GM20000 (cell line): Measurements from ENCODE around the gene CDKAL1.

Source experiments
- DNase-seq: peaks from one replicate; pipeline ENCODE4 v3.0.0; 2012; ENCODE audit warnings: low spot score
- TF ChIP-seq, protein P1 (sequence below): IDR thresholded peaks from 2 replicates; pipeline ENCODE4 v1.5.1; 2012; ENCODE audit warnings: mild to moderate bottlenecking, control low read depth; ENCODE audit errors: extremely low read depth, missing control alignments

CDKAL1 gene

DNA sequence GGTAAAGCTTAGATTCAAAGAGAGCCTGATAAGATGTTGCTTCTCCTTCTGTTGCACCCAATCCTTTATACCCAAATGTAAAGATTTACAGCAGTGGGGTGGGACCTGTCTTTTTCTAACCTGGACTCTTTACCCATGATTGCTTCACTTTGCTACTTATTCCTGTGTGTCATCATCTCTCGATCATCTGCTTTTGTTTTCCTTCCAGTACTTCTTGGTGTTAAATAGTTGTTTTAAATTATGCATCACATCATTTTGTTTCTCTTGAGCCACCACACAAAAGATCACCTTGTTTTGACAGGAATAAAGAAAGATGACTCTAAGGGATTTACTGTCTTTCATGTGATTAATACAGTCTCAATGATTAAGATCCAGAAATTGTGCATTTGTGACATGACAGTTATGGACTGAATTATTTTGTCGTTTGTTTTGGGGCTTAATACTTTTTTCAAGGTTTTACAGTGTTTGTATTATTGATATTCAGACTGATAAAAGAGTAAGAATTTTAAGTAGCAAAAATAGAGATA lies 123.1 kb downstream of the CDKAL1 start:
- DNase-seq: no peak
- TF ChIP-seq, protein P1, sequence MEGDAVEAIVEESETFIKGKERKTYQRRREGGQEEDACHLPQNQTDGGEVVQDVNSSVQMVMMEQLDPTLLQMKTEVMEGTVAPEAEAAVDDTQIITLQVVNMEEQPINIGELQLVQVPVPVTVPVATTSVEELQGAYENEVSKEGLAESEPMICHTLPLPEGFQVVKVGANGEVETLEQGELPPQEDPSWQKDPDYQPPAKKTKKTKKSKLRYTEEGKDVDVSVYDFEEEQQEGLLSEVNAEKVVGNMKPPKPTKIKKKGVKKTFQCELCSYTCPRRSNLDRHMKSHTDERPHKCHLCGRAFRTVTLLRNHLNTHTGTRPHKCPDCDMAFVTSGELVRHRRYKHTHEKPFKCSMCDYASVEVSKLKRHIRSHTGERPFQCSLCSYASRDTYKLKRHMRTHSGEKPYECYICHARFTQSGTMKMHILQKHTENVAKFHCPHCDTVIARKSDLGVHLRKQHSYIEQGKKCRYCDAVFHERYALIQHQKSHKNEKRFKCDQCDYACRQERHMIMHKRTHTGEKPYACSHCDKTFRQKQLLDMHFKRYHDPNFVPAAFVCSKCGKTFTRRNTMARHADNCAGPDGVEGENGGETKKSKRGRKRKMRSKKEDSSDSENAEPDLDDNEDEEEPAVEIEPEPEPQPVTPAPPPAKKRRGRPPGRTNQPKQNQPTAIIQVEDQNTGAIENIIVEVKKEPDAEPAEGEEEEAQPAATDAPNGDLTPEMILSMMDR: no peak

DNA sequence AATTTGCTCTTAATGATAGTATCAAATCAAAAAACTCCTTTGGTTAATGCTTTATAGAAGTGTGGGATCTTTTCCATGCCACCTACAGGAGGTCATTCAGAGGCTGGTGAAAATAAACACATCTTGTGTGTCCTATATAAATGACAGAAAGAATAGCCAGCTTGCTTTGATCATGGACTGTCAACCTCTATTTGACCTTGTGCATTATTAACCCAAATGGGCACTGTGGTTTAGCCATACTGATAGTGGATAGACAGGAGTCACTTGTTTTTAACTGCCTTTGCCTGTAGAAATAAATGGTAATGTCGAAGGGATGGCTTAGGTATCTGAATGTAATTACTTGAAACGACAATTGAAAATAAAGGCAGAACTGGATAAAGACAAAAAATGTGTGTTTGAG lies 123.8 kb downstream of the CDKAL1 start:
- DNase-seq: no peak
- TF ChIP-seq, protein P1: no peak

DNA sequence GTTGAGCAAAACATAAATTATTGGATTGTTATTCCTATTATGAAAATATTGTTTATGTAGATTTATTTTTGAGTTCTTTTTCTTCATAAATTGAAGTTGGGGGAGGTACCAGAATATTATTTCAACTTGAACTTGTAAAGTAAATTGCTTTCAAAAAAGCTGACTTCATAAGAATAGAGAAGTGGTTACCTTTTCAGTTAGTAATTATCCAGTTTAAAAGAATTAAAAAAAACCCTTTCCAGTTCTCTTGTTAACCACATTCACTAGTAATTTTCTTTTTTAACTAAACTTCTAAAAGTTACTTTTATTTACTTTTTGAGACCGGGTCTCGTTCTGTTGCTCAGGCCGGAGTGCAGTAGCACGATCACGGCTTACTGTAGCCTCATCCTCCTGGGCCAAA lies 124.3 kb downstream of the CDKAL1 start:
- TF ChIP-seq, protein P1: no peak
- no peak for DNase-seq

DNA sequence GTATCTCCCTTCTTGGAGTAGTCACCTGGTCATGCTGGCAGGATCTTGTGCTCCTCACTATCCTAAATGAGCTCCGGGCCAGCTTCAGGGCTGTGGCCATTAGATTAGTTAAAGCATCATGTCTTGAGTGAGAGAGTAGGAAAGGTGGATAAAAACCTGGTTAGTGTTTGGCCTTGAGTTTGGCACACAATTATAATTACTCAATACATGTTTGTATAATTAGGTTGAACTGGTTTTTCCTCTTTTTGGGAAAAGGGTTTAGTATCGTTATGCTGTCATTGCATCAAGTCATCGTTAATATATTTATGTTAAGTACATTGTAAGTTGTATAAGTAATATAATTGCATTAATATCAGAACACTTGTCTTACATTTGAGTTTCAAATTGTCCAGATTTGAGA lies 126.3 kb downstream of the CDKAL1 start:
- no peak for DNase-seq
- TF ChIP-seq, protein P1: no peak

DNA sequence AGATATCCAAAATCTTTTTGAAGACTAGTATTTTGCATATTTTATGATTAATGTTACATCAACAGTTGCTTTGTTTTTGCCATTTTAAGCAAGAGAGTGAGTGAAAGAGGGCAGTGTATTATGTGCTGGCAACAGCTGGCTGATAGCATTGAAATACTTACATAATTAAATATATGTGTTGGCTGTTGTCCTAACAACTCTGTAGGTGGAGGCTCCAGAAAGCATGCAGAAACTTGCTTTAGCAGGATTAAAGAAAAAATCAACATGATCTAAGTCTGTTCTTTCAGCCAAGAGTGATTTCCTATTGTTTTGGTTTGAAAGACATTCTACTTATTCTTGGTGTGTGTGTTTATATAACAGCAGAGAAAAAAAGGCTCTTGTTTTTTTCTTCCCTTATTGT lies 127.5 kb downstream of the CDKAL1 start:
- no peak for DNase-seq
- TF ChIP-seq, protein P1: no peak

DNA sequence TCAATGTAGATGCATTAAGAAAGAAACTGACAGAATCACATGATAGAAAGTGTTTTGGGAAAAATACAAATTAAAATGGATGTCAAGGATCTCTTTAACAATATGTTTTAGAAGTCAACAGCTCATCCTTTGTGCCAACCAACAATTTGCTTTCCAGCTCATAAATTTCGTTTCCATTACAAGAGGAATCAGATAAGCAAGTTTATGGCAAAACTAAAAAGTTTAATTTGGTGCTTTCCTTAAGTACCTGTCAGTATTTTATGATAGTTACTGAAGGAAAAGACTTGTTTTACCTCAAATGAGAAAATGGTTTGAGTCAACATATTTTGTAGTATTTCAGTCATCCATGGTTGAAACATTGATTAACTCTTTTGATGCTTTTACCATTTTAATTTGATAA lies 130.0 kb downstream of the CDKAL1 start:
- TF ChIP-seq, protein P1: no peak
- DNase-seq: no peak

DNA sequence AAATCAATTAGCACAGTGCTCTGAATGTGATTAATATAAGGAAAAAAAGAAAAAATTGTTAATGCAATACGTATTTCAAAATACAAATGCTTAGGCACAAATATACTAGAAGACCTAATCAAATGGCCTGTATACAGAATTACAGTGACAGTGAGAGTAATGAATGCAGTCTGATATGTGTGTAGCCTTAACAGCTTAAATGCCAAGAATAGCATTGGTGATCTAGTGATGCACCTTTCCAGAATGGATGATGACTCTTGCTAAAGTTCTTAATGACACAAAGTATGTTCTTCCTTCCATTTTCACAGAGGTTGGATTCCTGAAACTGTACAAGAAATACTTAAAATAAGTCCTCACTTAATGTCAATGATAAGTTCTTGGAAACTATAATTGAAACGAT lies 131.0 kb downstream of the CDKAL1 start:
- TF ChIP-seq, protein P1: no peak
- DNase-seq: no peak
